GM12878 (cell line): ENCODE measurements around the gene B3GNT7. TPM values are rescaled to one million over a fixed set of nuclear protein-coding genes. Genes with fewer than 3 reads are reported as not detected.
A peak's percentile ranks its signal among the peaks of the same experiment; 100 is the strongest.

Experiments
- ATAC-seq: fragments of 200-7000 bp; cut with Tn5 transposase; 3 replicates; pipeline ENCODE4 v1.9.1; 2020; ENCODE audit warnings: mild to moderate bottlenecking, moderate library complexity
- BruUV-seq: library from RNA; stranded (reverse); fragments of 400-500 nt; replicated peaks from 2 replicates; lab custom pipeline; 2021; lab: Mats Ljungman, UMichigan
- CTCF ChIA-PET: fragments of 300-600 bp; sonication (Branson Sonifier 250); formaldehyde crosslinking; extraction: SDS; loops from one replicate; lab custom pipeline; 2021; ENCODE audit warnings: inconsistent platforms; lab: Yijun Ruan, JAX
- POLR2A ChIA-PET: fragments of 350-600 bp; formaldehyde crosslinking; extraction: SDS; loops from one replicate; lab custom pipeline; 2021; ENCODE audit warnings: inconsistent platforms; lab: Charles Lee
- RAD21 ChIA-PET: fragments of 300-600 bp; sonication (Branson Sonifier 250); formaldehyde crosslinking; loops from one replicate; lab custom pipeline; 2023; ENCODE audit warnings: antibody characterized with exemption; ENCODE audit not compliant: unreplicated experiment; lab: Charles Lee
- SMC1A ChIA-PET: fragments of 300-600 bp; sonication (Branson Sonifier 250); formaldehyde crosslinking; loops from one replicate; lab custom pipeline; 2023; ENCODE audit not compliant: unreplicated experiment, uncharacterized antibody; lab: Charles Lee
- DNase-seq: peaks from one replicate; pipeline ENCODE4 v3.0.0-alpha.2; 2011; ENCODE audit warnings: low read depth, low spot score
- FAIRE-seq: peaks from 3 replicates; lab custom pipeline; 2011; peaks lifted over from hg19 to GRCh38; lab: Jason Lieb, UNC
- H2AFZ ChIP-seq: 2 replicates; pipeline ENCODE4 v1.6.0; 2011; ENCODE audit warnings: low read depth, low read length, control low read depth; ENCODE audit not compliant: control insufficient read depth
- H3K27ac ChIP-seq: 2 replicates; pipeline ENCODE4 v1.5.1; 2011; ENCODE audit warnings: control low read depth; ENCODE audit not compliant: control insufficient read depth, insufficient read depth
- H3K27me3 ChIP-seq, 2 experiments: replicated peaks in 1 of 2; 2 replicates each; pipeline versions ENCODE4 v1.6.0 to v1.6.1; 2011; ENCODE audit warnings: low read length in 1 of 2; ENCODE audit not compliant: control insufficient read depth in 2 of 2, insufficient read depth in 2 of 2
- H3K36me3 ChIP-seq, 2 experiments: 2 replicates each; pipeline ENCODE4 v1.5.1; 2011; ENCODE audit warnings: low read length in 1 of 2; ENCODE audit not compliant: control insufficient read depth in 2 of 2, insufficient read depth in 2 of 2
- H3K4me1 ChIP-seq: 2 replicates; pipeline ENCODE4 v1.6.1; 2011; ENCODE audit warnings: mild to moderate bottlenecking, low read length, moderate library complexity, mixed read lengths; ENCODE audit not compliant: control insufficient read depth, insufficient read depth
- H3K4me2 ChIP-seq: 2 replicates; pipeline ENCODE4 v1.6.0; 2011; ENCODE audit warnings: control low read depth; ENCODE audit not compliant: control insufficient read depth, insufficient read depth
- H3K4me3 ChIP-seq: fragments of 200-600 bp; sonication (generic); 2 replicates; pipeline ENCODE4 v1.5.1; 2016
- H3K79me2 ChIP-seq: 2 replicates; pipeline ENCODE4 v1.6.0; 2011; ENCODE audit warnings: low read length; ENCODE audit not compliant: control insufficient read depth, insufficient read depth
- H3K9ac ChIP-seq: 2 replicates; pipeline ENCODE4 v1.8.0; 2011; ENCODE audit warnings: low read length, control low read depth, mixed read lengths; ENCODE audit not compliant: control insufficient read depth, insufficient read depth
- H3K9me3 ChIP-seq: replicated peaks from 3 replicates; pipeline ENCODE4 v1.5.1; 2011; ENCODE audit warnings: mild to moderate bottlenecking, low read length; ENCODE audit not compliant: control insufficient read depth, insufficient read depth
- H4K20me1 ChIP-seq: 2 replicates; pipeline ENCODE4 v1.6.0; 2011; ENCODE audit not compliant: control insufficient read depth, insufficient read depth
- ATF2 ChIP-seq: IDR thresholded peaks from 2 replicates; pipeline ENCODE4 v1.6.1; 2012; ENCODE audit warnings: low read length, inconsistent platforms
- CREB1 ChIP-seq: IDR thresholded peaks from 2 replicates; pipeline ENCODE4 v1.6.1; 2012; ENCODE audit warnings: low read depth, mild to moderate bottlenecking, inconsistent platforms
- DPF2 ChIP-seq: fragments of 450-650 bp; IDR thresholded peaks from 2 replicates; pipeline ENCODE4 v1.6.1; 2017; ENCODE audit warnings: mild to moderate bottlenecking
- ESRRA ChIP-seq: IDR thresholded peaks from 2 replicates; pipeline ENCODE4 v1.6.1; 2012; ENCODE audit warnings: mild to moderate bottlenecking, low read length, improper control_type of control experiment
- MTA3 ChIP-seq: IDR thresholded peaks from 2 replicates; pipeline ENCODE4 v1.6.1; 2012; ENCODE audit warnings: low read length, inconsistent platforms, borderline replicate concordance
- RELB ChIP-seq: fragments of 450-650 bp; IDR thresholded peaks from 2 replicates; pipeline ENCODE4 v1.6.1; 2017; ENCODE audit warnings: low read depth, mild to moderate bottlenecking, moderate library complexity
- SMAD5 ChIP-seq: IDR thresholded peaks from 2 replicates; pipeline ENCODE4 v1.6.1; 2016; ENCODE audit warnings: antibody characterized with exemption, low read depth
- SPI1 ChIP-seq: IDR thresholded peaks from 2 replicates; pipeline ENCODE4 v1.6.1; 2011; ENCODE audit warnings: low read depth, mild to moderate bottlenecking, low read length, moderate library complexity, borderline replicate concordance; ENCODE audit not compliant: insufficient read depth
- WGBS: methylation state at CpG from one replicate; pipeline ENCODE4 v1.1.6; 2016; ENCODE audit warnings: low lambda C conversion rate; ENCODE audit not compliant: insufficient replicate concordance, insufficient coverage; ENCODE audit errors: missing lambda C conversion rate; 5-methylcytosine and 5-hydroxymethylcytosine counted together
- in situ Hi-C: fragments of 300-500 bp; cut with MboI; formaldehyde crosslinking; loops from 9 replicates; pipeline ENCODE4 v1.14.3; 2018; ENCODE audit warnings: mixed read lengths
- intact Hi-C: fragments of 100-400 bp; cut with micrococcal nuclease; formaldehyde crosslinking; loops from one replicate; pipeline ENCODE4 v1.14.2; 2022; ENCODE audit not compliant: unreplicated experiment
- polyA plus RNA-seq, 11 experiments: library from polyadenylated mRNA; depleted of rRNA in 4 of 11; unstranded in 6 of 11; stranded (reverse) in 5 of 11; fragments of >200 nt; fragmentation: Nextera tagmentation in 4 of 11; fragmentation: Illumina TruSeq in 1 of 11; extraction: Ambion mirVana in 4 of 11; extraction: Trizol in 1 of 11; gene quantifications; 1 replicate in 1 of 11; 2 replicates in 10 of 11; pipeline versions ENCODE4 v1.2.1 to v1.2.3, GENCODE V29; 2011 to 2016; ENCODE audit warnings: inconsistent platforms in 2 of 11, missing spikeins in 2 of 11, low read depth in 1 of 11
- total RNA-seq, 4 experiments: library from RNA; depleted of rRNA in 3 of 4; stranded (reverse); fragments of >200 nt in 3 of 4; fragmentation: Illumina TruSeq in 1 of 4; extraction: Trizol in 1 of 4; gene quantifications; 2 replicates each; pipeline versions ENCODE4 v1.2.1 to v1.2.3, GENCODE V29; 2013 to 2021
- TF ChIP-seq, protein P1 (sequence below): fragments of 450-650 bp; IDR thresholded peaks from 2 replicates; pipeline ENCODE4 v1.6.1; 2017; ENCODE audit warnings: mild to moderate bottlenecking, low read depth, inconsistent platforms; ENCODE audit not compliant: poor library complexity, severe bottlenecking
- TF ChIP-seq, protein P2 (sequence below): fragments of 450-650 bp; IDR thresholded peaks from 2 replicates; pipeline ENCODE4 v1.6.1; 2017; ENCODE audit warnings: antibody characterized with exemption, mild to moderate bottlenecking, moderate library complexity

B3GNT7 gene
- total and polyA plus RNA-seq, 10 of the 15 experiments (the other 5 are each of a cell fraction or from before 2014, with no cell fraction given), result 0.91 to 12.6 (median 3.7) TPM

- intact Hi-C loops (loop anchor here (1.0 to 10.0 kb wide), 4 partner anchors 97 to 570 kb away; no protein-coding TSS in a partner anchor), in situ Hi-C loops (loop anchor here (5.0 kb wide), 2 partner anchors 92 to 167 kb away; no protein-coding TSS in a partner anchor)
- POLR2A ChIA-PET, result interaction anchor here (0.6 to 2.2 kb wide), 10 partner anchors 11 to 1345 kb away, joined by 3 to 15 read pairs (median 4); partner anchors contain the start of gene NCL
- Histone ChIP-seq H3K27me3 (no peaks in the 10 kb centered on the region), H3K27ac (peak overlapping the region; percentile 95), H3K4me2 (peak overlapping the region; percentile 83), H3K9ac (peak overlapping the region; percentile 85), H3K4me3 (peak overlapping the region; percentile 65), H3K9me3 (no peaks in the 10 kb centered on the region), H3K4me1 (peaks cover 58% of the 10 kb centered on the region), H4K20me1 (no peaks in the 10 kb centered on the region), H3K79me2 (peaks cover 40% of the 10 kb centered on the region), H3K36me3 (peaks cover 0 to 4% of the 10 kb centered on the region in 2 experiments; a peak in 2 of 4 replicates), H2AFZ (peak overlapping the region; percentile 74)
- peak; percentile 87 for DNase-seq
- BruUV-seq, result TSS peak; percentile 83
- WGBS, result 27% methylated on average over 13 of the region's 13 CpGs
- SMC1A ChIA-PET, result interaction anchor here (0.7 to 6.3 kb wide), 16 partner anchors 11 to 482 kb away, joined by 3 to 66 read pairs (median 4); no protein-coding TSS in a partner anchor
- CTCF ChIA-PET, result interaction anchor here (0.6 to 6.0 kb wide), 30 partner anchors 11 to 1386 kb away, joined by 3 to 79 read pairs (median 4); partner anchors contain the start of gene PSMD1
- RAD21 ChIA-PET, result interaction anchor here (0.6 to 6.0 kb wide), 11 partner anchors 12 to 291 kb away, joined by 3 to 52 read pairs (median 4); partner anchors contain the start of gene NCL
- peak; percentile 83 for FAIRE-seq
- peak; percentile 66 for ATAC-seq
- TF ChIP-seq SPI1, result 0 out of 2 replicates have a peak, but pooled peaks have one; percentile 41
- no peak for TF ChIP-seq ESRRA
- TF ChIP-seq, protein P1, sequence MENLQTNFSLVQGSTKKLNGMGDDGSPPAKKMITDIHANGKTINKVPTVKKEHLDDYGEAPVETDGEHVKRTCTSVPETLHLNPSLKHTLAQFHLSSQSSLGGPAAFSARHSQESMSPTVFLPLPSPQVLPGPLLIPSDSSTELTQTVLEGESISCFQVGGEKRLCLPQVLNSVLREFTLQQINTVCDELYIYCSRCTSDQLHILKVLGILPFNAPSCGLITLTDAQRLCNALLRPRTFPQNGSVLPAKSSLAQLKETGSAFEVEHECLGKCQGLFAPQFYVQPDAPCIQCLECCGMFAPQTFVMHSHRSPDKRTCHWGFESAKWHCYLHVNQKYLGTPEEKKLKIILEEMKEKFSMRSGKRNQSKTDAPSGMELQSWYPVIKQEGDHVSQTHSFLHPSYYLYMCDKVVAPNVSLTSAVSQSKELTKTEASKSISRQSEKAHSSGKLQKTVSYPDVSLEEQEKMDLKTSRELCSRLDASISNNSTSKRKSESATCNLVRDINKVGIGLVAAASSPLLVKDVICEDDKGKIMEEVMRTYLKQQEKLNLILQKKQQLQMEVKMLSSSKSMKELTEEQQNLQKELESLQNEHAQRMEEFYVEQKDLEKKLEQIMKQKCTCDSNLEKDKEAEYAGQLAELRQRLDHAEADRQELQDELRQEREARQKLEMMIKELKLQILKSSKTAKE, result peak; percentile 42
- TF ChIP-seq CREB1, result 0 out of 2 replicates have a peak, but pooled peaks have one; percentile 44
- peak; percentile 71; the same call in 1 of the 2 replicates for TF ChIP-seq MTA3
- no peak for TF ChIP-seq SMAD5
- no peak for TF ChIP-seq ATF2
- TF ChIP-seq, protein P2, sequence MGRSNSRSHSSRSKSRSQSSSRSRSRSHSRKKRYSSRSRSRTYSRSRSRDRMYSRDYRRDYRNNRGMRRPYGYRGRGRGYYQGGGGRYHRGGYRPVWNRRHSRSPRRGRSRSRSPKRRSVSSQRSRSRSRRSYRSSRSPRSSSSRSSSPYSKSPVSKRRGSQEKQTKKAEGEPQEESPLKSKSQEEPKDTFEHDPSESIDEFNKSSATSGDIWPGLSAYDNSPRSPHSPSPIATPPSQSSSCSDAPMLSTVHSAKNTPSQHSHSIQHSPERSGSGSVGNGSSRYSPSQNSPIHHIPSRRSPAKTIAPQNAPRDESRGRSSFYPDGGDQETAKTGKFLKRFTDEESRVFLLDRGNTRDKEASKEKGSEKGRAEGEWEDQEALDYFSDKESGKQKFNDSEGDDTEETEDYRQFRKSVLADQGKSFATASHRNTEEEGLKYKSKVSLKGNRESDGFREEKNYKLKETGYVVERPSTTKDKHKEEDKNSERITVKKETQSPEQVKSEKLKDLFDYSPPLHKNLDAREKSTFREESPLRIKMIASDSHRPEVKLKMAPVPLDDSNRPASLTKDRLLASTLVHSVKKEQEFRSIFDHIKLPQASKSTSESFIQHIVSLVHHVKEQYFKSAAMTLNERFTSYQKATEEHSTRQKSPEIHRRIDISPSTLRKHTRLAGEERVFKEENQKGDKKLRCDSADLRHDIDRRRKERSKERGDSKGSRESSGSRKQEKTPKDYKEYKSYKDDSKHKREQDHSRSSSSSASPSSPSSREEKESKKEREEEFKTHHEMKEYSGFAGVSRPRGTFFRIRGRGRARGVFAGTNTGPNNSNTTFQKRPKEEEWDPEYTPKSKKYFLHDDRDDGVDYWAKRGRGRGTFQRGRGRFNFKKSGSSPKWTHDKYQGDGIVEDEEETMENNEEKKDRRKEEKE, result no peak
- peak; percentile 62 for TF ChIP-seq RELB
- 0 out of 2 replicates have a peak, but pooled peaks have one; percentile 17 for TF ChIP-seq DPF2
These were observed 1.0 kb upstream of the B3GNT7 start for GRCh38 chr2:231394211-231395141.
